Rectal smooth muscle tissue (tissue), 1 donor: ENCODE measurements around the gene CNOT10.
"Not testable (repeated sequence)": the region's sequence is repeated elsewhere in the genome, so short reads cannot be mapped to it uniquely, and the experiment has no call there.

Source experiments
- H3K27ac ChIP-seq: one replicate; pipeline ENCODE4 v1.7.0; 2013; ENCODE audit warnings: low read depth, low read length, inconsistent platforms
- H3K27me3 ChIP-seq: one replicate; pipeline ENCODE4 v1.7.0; 2013; ENCODE audit warnings: low read length; ENCODE audit not compliant: control insufficient read depth, insufficient read depth
- H3K36me3 ChIP-seq: one replicate; pipeline ENCODE4 v1.7.0; 2013; ENCODE audit warnings: low read length; ENCODE audit not compliant: control insufficient read depth, insufficient read depth
- H3K4me1 ChIP-seq: one replicate; pipeline ENCODE4 v1.7.0; 2013; ENCODE audit warnings: low read length; ENCODE audit not compliant: control insufficient read depth, insufficient read depth
- H3K4me3 ChIP-seq: one replicate; pipeline ENCODE4 v1.7.0; 2013; ENCODE audit warnings: low read length
- H3K9ac ChIP-seq: one replicate; pipeline ENCODE4 v1.7.0; 2013; ENCODE audit warnings: low read length

CNOT10 gene, protein sequence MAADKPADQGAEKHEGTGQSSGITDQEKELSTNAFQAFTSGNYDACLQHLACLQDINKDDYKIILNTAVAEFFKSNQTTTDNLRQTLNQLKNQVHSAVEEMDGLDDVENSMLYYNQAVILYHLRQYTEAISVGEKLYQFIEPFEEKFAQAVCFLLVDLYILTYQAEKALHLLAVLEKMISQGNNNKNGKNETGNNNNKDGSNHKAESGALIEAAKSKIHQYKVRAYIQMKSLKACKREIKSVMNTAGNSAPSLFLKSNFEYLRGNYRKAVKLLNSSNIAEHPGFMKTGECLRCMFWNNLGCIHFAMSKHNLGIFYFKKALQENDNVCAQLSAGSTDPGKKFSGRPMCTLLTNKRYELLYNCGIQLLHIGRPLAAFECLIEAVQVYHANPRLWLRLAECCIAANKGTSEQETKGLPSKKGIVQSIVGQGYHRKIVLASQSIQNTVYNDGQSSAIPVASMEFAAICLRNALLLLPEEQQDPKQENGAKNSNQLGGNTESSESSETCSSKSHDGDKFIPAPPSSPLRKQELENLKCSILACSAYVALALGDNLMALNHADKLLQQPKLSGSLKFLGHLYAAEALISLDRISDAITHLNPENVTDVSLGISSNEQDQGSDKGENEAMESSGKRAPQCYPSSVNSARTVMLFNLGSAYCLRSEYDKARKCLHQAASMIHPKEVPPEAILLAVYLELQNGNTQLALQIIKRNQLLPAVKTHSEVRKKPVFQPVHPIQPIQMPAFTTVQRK

DNA sequence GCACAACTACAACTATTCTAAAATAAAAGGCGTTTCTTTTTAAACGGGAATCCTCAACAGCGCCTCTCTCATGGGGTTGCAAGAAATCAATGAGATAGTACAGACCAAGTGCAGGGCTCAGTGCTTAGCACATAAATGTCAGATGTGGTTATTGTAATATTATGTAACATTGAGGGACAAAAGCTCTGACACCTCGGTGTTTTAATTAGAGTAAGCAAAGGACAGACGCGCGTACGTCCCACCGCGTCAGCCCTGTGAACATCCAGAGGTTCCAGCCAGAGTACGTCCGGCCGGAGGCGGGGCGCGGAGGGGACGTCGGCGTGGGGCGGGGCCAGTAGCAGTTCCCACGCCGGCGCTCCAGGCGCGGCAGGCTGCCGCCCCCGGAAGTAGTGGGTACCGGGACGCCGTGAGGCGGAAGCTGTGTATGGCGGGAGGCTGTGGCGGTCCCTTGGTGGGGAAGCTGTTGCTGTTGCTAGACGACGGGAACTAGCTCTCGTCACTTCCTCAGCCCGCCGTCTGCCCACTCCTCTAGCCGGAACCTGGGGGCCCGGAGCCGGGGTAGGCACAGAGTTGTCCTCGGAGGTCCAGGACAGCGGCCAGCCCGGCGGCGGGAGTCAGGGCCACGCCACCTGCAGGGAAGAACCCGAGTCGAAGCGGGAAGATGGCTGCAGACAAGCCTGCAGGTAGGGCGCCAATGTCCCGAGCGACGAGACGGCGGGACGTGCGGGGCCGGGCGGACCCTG, at the start of gene CNOT10:
Gene CNOT10 (plus strand): TSS at position 389 of the 743 bp plus-strand sequence. CDS start 273 bp downstream, at position 662.
- peak within 1 kb of the TSS; percentile 29 for H3K9ac ChIP-seq
- peak within 1 kb of the TSS; percentile 76 for H3K27ac ChIP-seq
- no peaks in the 10 kb centered on the region for H3K36me3 ChIP-seq
- H3K4me3 ChIP-seq = peak within 1 kb of the TSS; percentile 87
- no peaks in the 10 kb centered on the region for H3K4me1 ChIP-seq
- H3K27me3 ChIP-seq = no peaks in the 10 kb centered on the region

DNA sequence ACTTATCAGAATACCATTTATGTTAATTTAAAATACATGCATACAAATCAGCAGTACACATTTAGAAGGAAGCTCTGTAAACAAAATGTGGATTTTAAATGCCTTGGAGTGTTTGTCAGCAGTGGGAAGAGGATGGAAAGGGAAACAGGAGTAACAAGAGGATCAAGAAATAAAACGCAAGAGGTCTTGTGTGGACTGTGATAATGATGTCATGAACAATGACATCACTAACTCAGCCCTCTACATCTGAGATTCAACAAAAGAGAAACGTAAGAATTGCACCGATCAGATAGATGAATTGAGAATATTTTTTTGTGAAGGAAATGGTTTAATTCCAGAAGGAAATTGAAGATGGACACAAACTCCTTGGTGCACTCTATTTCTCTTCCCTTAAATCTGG, 44.0 kb upstream of the CNOT10 start:
- no peaks in the 10 kb centered on the region for H3K36me3 ChIP-seq
- no peak overlapping the region for H3K9ac ChIP-seq
- no peak overlapping the region for H3K27ac ChIP-seq
- H3K4me3 ChIP-seq = no peak overlapping the region
- H3K27me3 ChIP-seq = no peaks in the 10 kb centered on the region
- no peaks in the 10 kb centered on the region for H3K4me1 ChIP-seq

DNA sequence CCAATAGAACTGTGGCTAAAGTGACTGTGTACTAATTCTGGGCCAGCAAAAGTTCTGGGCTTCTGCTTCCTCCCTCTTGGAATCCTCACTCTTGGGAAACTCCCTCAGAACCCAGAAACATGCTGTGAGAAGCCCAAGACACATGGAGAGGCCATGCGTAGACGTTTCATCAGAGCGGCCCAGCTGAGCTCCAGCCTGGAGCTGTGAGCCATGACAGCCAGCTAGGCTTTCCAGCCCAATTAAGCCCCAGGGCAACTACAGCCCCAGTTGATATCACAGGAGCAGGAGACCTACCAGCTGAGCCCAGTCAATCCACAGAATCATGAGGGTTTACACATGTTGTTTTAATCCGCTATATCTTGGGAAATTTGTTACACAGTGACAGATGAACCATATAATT, 43.6 kb upstream of the CNOT10 start:
- no peaks in the 10 kb centered on the region for H3K36me3 ChIP-seq
- no peak overlapping the region for H3K4me3 ChIP-seq
- H3K9ac ChIP-seq = no peak overlapping the region
- no peaks in the 10 kb centered on the region for H3K4me1 ChIP-seq
- no peak overlapping the region for H3K27ac ChIP-seq
- no peaks in the 10 kb centered on the region for H3K27me3 ChIP-seq

DNA sequence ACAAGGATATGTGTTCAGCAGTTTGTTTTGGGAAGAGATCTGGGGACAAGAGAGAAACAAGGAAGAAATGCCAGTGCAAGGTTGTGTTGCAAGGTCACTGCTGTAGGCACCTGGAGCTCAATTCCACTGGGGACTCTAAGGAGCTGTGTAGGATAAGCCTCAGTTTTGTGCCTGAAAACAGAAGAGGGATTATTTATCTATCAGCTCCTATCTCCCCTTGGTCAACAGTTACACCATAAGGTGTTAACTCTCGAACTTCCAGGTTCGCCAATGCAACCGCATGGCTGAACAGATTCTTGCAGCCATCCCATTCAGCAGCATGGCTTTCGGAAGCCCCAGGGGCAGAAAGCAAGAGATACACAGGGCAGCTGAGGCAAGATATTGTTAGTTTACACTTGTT, 41.6 kb upstream of the CNOT10 start:
- H3K27ac ChIP-seq = no peak overlapping the region
- no peaks in the 10 kb centered on the region for H3K36me3 ChIP-seq
- H3K9ac ChIP-seq = no peak overlapping the region

DNA sequence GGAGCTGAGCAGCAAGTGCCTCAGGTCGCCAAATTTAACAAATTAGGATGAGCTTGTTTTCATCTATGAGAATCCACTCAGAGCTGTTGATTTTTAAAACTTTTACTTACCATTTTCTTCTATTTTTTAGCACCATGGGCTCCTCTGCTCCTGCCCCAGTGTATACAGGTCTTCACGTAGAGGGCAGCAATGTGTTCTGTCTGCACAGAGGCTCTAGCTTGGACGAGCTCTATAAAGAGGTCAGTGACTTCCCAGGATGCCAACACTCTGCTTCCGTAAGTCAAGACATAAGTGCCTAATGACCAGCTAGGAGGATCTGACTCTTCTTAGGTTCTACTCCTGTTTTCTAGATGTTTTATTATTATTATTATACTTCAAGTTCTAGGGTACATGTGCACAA, 41.2 kb upstream of the CNOT10 start:
- no peak overlapping the region for H3K4me3 ChIP-seq
- no peak overlapping the region for H3K27ac ChIP-seq
- H3K27me3 ChIP-seq = no peaks in the 10 kb centered on the region
- H3K4me1 ChIP-seq = no peaks in the 10 kb centered on the region
- H3K9ac ChIP-seq = no peak overlapping the region
- H3K36me3 ChIP-seq = no peaks in the 10 kb centered on the region

More for the DNA sequence above, 41.6 kb upstream of the CNOT10 start:
- Histone ChIP-seq H3K27me3 (no peaks in the 10 kb centered on the region), H3K4me1 (no peaks in the 10 kb centered on the region), H3K4me3 (no peak overlapping the region)

DNA sequence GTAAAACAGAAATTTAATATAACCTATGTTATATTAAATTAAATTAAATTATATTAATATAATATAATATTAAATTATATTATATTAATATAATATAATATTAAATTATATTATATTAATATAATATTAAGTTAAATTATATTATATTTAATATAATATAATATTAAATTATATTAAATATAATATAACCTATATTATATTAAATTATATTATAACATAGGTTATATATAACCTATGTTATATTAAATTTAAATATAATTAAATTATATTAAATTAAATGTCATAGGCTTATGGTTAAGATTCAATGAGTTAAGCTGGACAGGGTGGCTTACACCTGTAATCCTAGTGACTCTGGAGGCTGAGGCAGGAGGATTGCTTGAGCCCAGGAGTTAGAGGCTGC, 40.6 kb upstream of the CNOT10 start:
- Histone ChIP-seq H3K27me3 (no peaks in the 10 kb centered on the region), H3K4me1 (no peaks in the 10 kb centered on the region), H3K4me3 (no peak overlapping the region), H3K9ac (no peak overlapping the region), H3K36me3 (no peaks in the 10 kb centered on the region), H3K27ac (no peak overlapping the region)

DNA sequence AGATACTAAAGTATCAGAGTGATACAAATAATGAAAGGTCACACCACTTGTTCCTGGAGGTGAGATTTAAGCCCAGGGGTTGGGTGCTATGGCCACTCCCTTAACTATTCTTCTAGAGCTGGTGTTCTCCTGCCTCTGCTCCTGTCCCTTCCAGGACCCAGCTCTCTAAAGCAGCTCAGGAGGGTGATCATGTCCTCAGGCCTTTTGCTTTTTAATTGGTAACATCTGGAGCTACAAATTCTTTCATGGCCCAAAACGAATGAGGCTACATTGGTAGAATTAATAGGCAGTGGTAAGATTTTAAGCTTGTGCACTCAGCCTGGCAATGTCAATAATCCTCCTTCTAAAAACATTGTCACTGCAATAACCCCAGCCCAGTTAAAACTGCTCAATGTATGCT, 38.2 kb upstream of the CNOT10 start:
- Histone ChIP-seq H3K9ac (no peak overlapping the region), H3K36me3 (no peaks in the 10 kb centered on the region), H3K4me3 (no peak overlapping the region), H3K27ac (no peak overlapping the region), H3K4me1 (no peaks in the 10 kb centered on the region), H3K27me3 (no peaks in the 10 kb centered on the region)

DNA sequence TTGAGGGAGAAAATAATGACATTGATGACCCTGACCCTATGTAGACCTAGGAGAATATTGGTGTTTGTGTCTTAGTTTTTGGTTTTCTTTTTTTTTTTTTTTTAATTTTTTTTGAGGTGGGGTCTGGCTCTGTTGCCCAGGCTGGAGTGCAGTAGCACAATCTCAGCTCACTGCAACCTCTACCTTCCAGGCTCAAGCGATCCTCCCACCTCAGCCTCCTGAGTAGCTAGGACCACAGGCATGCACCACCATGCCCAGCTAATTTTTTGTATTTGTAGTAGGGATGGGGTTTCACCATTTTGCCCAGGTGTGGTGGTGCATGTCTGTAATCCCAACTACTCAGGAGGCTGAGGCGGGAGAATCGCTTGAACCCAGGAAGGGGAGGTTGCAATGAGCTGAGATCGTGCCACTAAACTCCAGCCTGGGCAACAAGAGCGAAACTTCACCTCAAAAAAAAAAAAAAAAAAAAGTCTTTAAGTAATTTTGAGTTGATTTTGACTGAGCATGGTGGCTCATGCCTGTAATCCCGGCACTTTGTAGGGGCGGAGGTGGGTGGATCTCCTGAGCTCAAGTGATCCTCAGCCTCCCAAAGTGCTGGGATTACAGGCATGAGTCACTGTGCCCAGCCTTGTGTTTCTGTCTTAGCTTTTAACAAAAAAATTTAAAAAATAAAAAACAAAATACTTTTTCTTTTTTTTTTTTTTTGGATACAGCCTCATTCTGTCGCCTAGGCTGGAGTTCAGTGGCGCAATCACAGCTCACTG, 32.5 kb upstream of the CNOT10 start:
- not testable (repeated sequence) for H3K27ac ChIP-seq, H3K36me3 ChIP-seq, H3K4me1 ChIP-seq, H3K9ac ChIP-seq, H3K4me3 ChIP-seq, H3K27me3 ChIP-seq

DNA sequence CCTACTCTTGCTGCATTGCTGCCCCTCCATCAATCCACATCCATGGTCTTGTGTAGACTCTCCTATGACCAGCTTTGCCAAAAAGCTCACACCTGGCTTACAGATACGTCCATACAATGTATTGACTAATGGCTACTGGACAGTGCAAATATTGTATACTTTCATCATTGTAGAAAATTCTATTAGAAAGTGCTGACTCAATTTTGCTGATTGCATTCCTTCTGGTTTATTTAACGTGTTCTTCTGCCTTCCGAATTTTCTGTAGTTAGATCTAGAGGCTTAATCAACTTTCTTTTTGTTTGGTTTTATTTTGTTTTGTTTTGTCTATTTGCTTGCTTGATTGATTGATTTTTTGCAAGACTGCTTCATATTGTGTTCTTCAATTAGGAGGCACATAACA, 29.8 kb upstream of the CNOT10 start:
- Histone ChIP-seq H3K27ac (no peak overlapping the region), H3K36me3 (no peaks in the 10 kb centered on the region), H3K9ac (no peak overlapping the region), H3K4me1 (no peaks in the 10 kb centered on the region), H3K4me3 (no peak overlapping the region), H3K27me3 (no peaks in the 10 kb centered on the region)

DNA sequence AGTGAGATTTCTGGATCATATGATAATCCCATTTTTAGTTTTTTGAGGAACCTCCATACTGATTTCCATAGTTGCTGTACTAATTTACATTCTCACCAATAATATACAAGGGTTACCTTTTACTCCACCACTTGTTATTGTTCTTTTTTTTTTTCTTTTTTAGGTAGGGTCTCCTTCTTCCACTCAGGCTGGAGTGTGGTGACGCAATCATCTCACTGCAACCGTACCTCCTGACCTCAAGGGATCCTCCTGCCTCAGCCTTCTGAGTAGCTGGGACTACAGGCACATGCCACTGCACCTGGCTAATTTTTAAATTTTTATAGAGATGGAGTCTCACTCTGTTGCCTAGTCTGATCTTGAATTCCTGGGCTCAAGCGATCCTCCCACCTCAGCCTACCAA, 24.4 kb upstream of the CNOT10 start:
- Histone ChIP-seq H3K27ac (no peak overlapping the region), H3K4me1 (no peaks in the 10 kb centered on the region)

DNA sequence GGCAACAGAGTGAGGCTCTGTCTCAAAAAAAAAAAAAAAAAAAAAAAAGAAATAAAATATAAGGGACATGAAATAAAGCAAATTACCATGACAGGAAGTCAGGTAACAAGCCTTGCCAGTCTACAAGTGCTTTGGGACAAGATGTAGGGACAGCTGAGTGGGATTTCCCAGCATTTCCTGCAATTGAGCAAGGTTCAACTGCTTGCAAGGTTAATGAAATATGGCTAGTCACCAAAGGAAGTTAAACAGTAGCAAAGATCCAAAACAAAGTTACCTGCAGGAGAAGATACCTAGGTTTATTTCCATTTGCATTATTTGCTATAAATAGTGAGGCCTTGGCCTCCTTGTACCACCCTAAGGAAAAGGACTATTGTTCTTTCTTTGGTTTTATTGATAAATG, 22.3 kb upstream of the CNOT10 start:
- Histone ChIP-seq H3K9ac (no peak overlapping the region), H3K36me3 (no peaks in the 10 kb centered on the region), H3K27ac (no peak overlapping the region), H3K4me3 (no peak overlapping the region), H3K4me1 (no peaks in the 10 kb centered on the region), H3K27me3 (no peaks in the 10 kb centered on the region)

More for the DNA sequence above, 24.4 kb upstream of the CNOT10 start:
- Histone ChIP-seq H3K36me3 (no peaks in the 10 kb centered on the region), H3K9ac (no peak overlapping the region), H3K4me3 (no peak overlapping the region), H3K27me3 (no peaks in the 10 kb centered on the region)

DNA sequence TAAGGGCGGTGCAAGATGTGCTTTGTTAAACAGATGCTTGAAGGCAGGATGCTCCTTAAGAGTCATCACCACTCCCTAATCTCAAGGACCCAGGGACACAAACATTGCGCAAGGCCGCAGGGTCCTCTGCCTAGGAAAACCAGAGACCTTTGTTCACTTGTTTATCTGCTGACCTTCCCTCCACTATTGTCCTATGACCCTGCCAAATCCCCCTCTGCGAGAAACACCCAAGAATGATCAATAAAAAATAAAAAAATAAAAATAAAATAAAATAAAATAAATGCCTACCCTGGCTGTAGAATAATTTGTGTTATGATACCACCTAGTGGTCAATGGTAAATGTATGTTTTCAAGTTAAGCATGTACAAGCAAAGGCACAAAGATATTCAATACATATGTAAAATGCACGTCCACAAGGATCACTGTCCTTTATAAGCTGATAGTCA, 20.3 kb upstream of the CNOT10 start:
- not testable (repeated sequence) for H3K36me3 ChIP-seq, H3K9ac ChIP-seq, H3K27me3 ChIP-seq, H3K4me1 ChIP-seq, H3K4me3 ChIP-seq, H3K27ac ChIP-seq
